HepG2 (cell line): ENCODE measurements around the gene PODN. TPM values are rescaled to one million over a fixed set of nuclear protein-coding genes. Genes with fewer than 3 reads are reported as not detected.

Source experiments
- ATAC-seq: fragments of 200-7000 bp; cut with Tn5 transposase; 3 replicates; pipeline ENCODE4 v1.9.1; 2020; ENCODE audit warnings: mild to moderate bottlenecking, moderate library complexity
- BruUV-seq: library from RNA; stranded (reverse); fragments of 400-500 nt; replicated peaks from 2 replicates; lab custom pipeline; 2021; lab: Mats Ljungman, UMichigan
- CTCF ChIA-PET: fragments of 300-600 bp; formaldehyde crosslinking; extraction: SDS; loops from one replicate; lab custom pipeline; 2021; ENCODE audit warnings: low total read pairs, inconsistent platforms, low intra/inter-chr PET ratio; lab: Yijun Ruan, JAX
- POLR2A ChIA-PET: fragments of 350-600 bp; sonication (Branson Sonifier 250); formaldehyde crosslinking; loops from one replicate; lab custom pipeline; 2020; ENCODE audit warnings: antibody characterized with exemption, inconsistent platforms; lab: Yijun Ruan, JAX
- DNase-seq: peaks from one replicate; pipeline ENCODE4 v3.0.0-alpha.2; 2015; ENCODE audit warnings: low spot score
- FAIRE-seq: peaks from 3 replicates; lab custom pipeline; 2011; peaks lifted over from hg19 to GRCh38; lab: Jason Lieb, UNC
- H2AFZ ChIP-seq: one replicate; pipeline ENCODE4 v1.6.1; 2011; ENCODE audit warnings: low read length, inconsistent platforms
- H3K27ac ChIP-seq: fragments of 300-600 bp; 3 replicates; pipeline ENCODE4 v1.8.0; 2011; ENCODE audit warnings: mixed run types, mild to moderate bottlenecking, mixed read lengths, low read length, inconsistent platforms; ENCODE audit not compliant: insufficient read depth; ENCODE audit errors: extremely low read length
- H3K27me3 ChIP-seq, 2 experiments: fragments of 200-600 bp in 1 of 2; 2 replicates in 1 of 2; 3 replicates in 1 of 2; pipeline versions ENCODE4 v1.6.0 to v1.8.0; 2011; ENCODE audit warnings: low read length in 2 of 2, mild to moderate bottlenecking in 2 of 2, moderate library complexity in 2 of 2, inconsistent platforms in 1 of 2; ENCODE audit not compliant: insufficient read depth in 2 of 2, control insufficient read depth in 1 of 2
- H3K36me3 ChIP-seq, 2 experiments: fragments of 200-600 bp in 1 of 2; replicated peaks in 1 of 2; 2 replicates in 1 of 2; 3 replicates in 1 of 2; pipeline versions ENCODE4 v1.5.1 to v1.8.0; 2011; ENCODE audit warnings: low read length in 2 of 2, inconsistent platforms in 1 of 2; ENCODE audit not compliant: insufficient read depth in 2 of 2, control insufficient read depth in 1 of 2
- H3K4me1 ChIP-seq: 2 replicates; pipeline ENCODE4 v1.5.1; 2012; ENCODE audit warnings: low read length, inconsistent platforms; ENCODE audit not compliant: insufficient read depth
- H3K4me2 ChIP-seq: 2 replicates; pipeline ENCODE4 v1.6.0; 2011; ENCODE audit warnings: low read depth, low read length, inconsistent platforms
- H3K4me3 ChIP-seq, 3 experiments: fragments of 200-600 bp in 1 of 3; sonication (generic), shearing (Covaris generic) in 1 of 3; replicated peaks in 1 of 3; 2 replicates each; pipeline ENCODE4 v1.5.1; 2011 to 2016; ENCODE audit warnings: low read length in 3 of 3, inconsistent platforms in 2 of 3, low read depth in 2 of 3, mild to moderate bottlenecking in 2 of 3, control low read depth in 1 of 3, mixed read lengths in 1 of 3; ENCODE audit not compliant: insufficient read depth in 1 of 3
- H3K79me2 ChIP-seq: one replicate; pipeline ENCODE4 v1.6.1; 2011; ENCODE audit warnings: low read length, inconsistent platforms; ENCODE audit not compliant: insufficient read depth
- H3K9ac ChIP-seq: 2 replicates; pipeline ENCODE4 v1.6.0; 2011; ENCODE audit warnings: mild to moderate bottlenecking, low read depth, low read length, inconsistent platforms; ENCODE audit not compliant: insufficient read depth
- H3K9me3 ChIP-seq: 2 replicates; pipeline ENCODE4 v1.5.1; 2012; ENCODE audit warnings: mild to moderate bottlenecking, low read length
- H4K20me1 ChIP-seq: 2 replicates; pipeline ENCODE4 v1.6.0; 2011; ENCODE audit warnings: inconsistent platforms, mild to moderate bottlenecking, low read length, moderate library complexity; ENCODE audit not compliant: insufficient read depth
- ATF6 ChIP-seq: sonication (generic); formaldehyde crosslinking; conservative IDR thresholded peaks from 2 replicates; pipeline ENCODE4 v1.4.0; 2020; ENCODE audit warnings: missing genetic modification reagents
- CHD2 ChIP-seq: IDR thresholded peaks from 2 replicates; pipeline ENCODE4 v1.6.1; 2011; ENCODE audit warnings: low read depth, low read length, improper control_type of control experiment
- EEA1 ChIP-seq: sonication (generic); formaldehyde crosslinking; IDR thresholded peaks from 2 replicates; pipeline ENCODE4 v1.5.1; 2020; ENCODE audit warnings: mild to moderate bottlenecking, missing genetic modification reagents, borderline replicate concordance
- FOXA1 ChIP-seq, 2 experiments: fragments of 450-650 bp in 1 of 2; sonication (generic) in 1 of 2; formaldehyde crosslinking in 1 of 2; IDR thresholded peaks; 2 replicates each; pipeline versions ENCODE4 v1.4.0 to v1.6.1; 2016 to 2020; ENCODE audit warnings: missing genetic modification reagents in 1 of 2
- HIC2 ChIP-seq: sonication (generic); formaldehyde crosslinking; IDR thresholded peaks from 2 replicates; pipeline ENCODE4 v1.9.0; 2022; ENCODE audit warnings: low read depth, missing genetic modification reagents
- KDM5A ChIP-seq: fragments of 200-600 bp; sonication (generic); IDR thresholded peaks from 2 replicates; pipeline ENCODE4 v1.7.0; 2018; ENCODE audit warnings: antibody characterized with exemption, mild to moderate bottlenecking, low read length, borderline replicate concordance
- NFRKB ChIP-seq: fragments of 450-650 bp; IDR thresholded peaks from 2 replicates; pipeline ENCODE4 v1.6.1; 2017
- RFX3 ChIP-seq: IDR thresholded peaks from 2 replicates; pipeline ENCODE4 v1.6.1; 2016; ENCODE audit warnings: missing biosample characterization, missing genetic modification reagents
- SRSF4 ChIP-seq: fragments of 200-400 bp; formaldehyde crosslinking; IDR thresholded peaks from one replicate; pipeline ENCODE4 v1.6.1; 2018; ENCODE audit warnings: mild to moderate bottlenecking, low read depth, low read length, moderate library complexity; ENCODE audit not compliant: poor library complexity, severe bottlenecking
- ZFP41 ChIP-seq: sonication (generic); formaldehyde crosslinking; IDR thresholded peaks from 2 replicates; pipeline ENCODE4 v1.4.0; 2020; ENCODE audit warnings: mild to moderate bottlenecking, missing genetic modification reagents, borderline replicate concordance
- ZNF124 ChIP-seq: sonication (generic); formaldehyde crosslinking; IDR thresholded peaks from 2 replicates; pipeline ENCODE4 v1.4.0; 2020; ENCODE audit warnings: missing genetic modification reagents
- ZNF329 ChIP-seq: sonication (generic); formaldehyde crosslinking; IDR thresholded peaks from 2 replicates; pipeline ENCODE4 v1.9.0; 2021; ENCODE audit warnings: low read depth, mild to moderate bottlenecking, missing genetic modification reagents
- WGBS: methylation state at CpG from one replicate; pipeline ENCODE4 v1.1.6; 2017; ENCODE audit warnings: low lambda C conversion rate; 5-methylcytosine and 5-hydroxymethylcytosine counted together
- in situ Hi-C: cut with HindIII; loops from 2 replicates; pipeline ENCODE4 v1.10.0; 2017; ENCODE audit warnings: low pct_unique_long_range_greater_than_20kb; ENCODE audit not compliant: extremely low pct_ligation_motif_present
- intact Hi-C: fragments of 100-400 bp; cut with micrococcal nuclease; formaldehyde crosslinking; loops from one replicate; pipeline ENCODE4 v1.10.0; 2022; ENCODE audit not compliant: unreplicated experiment
- polyA plus RNA-seq, 8 experiments: library from polyadenylated mRNA; depleted of rRNA in 3 of 8; stranded (reverse) in 7 of 8; unstranded in 1 of 8; fragments of >200 nt; fragmentation: Illumina TruSeq in 4 of 8; extraction: Trizol in 4 of 8; gene quantifications; 2 replicates each; pipeline versions ENCODE4 v1.2.1 to v1.2.3, GENCODE V29; 2011 to 2016; ENCODE audit warnings: low read depth in 4 of 8, missing spikeins in 1 of 8, mixed read lengths in 1 of 8; ENCODE audit not compliant: insufficient read depth in 1 of 8
- total RNA-seq, 5 experiments: library from RNA; depleted of rRNA; stranded (reverse); fragments of >200 nt; fragmentation: Illumina TruSeq; extraction: Trizol; gene quantifications; 2 replicates each; pipeline ENCODE4 v1.2.3, GENCODE V29; 2016; ENCODE audit warnings: low read depth in 1 of 5

The PODN gene
- total and polyA plus RNA-seq, 2 of the 13 experiments (the other 11 are each of a cell fraction or from before 2014, with no cell fraction given) = 0.13 TPM; not detected in 1

- Histone ChIP-seq H4K20me1 (no peaks in the 10 kb centered on the region), H3K9ac (peak overlapping the region; percentile 80), H2AFZ (no peak overlapping the region), H3K4me2 (peak overlapping the region; percentile 88), H3K36me3 (no peaks in the 10 kb centered on the region; a peak in 1 of 5 replicates), H3K4me3 (peak overlapping the region; percentile 59 to 92 (median 76)), H3K79me2 (peaks cover 27% of the 10 kb centered on the region), H3K9me3 (no peaks in the 10 kb centered on the region), H3K4me1 (peaks cover 21% of the 10 kb centered on the region), H3K27me3 (no peaks in the 10 kb centered on the region; a peak in 1 of 5 replicates), H3K27ac (peak overlapping the region; percentile 73)
- in situ Hi-C loops (no loop called here), intact Hi-C loops (no loop called here)
- no peak for DNase-seq
- 21% methylated on average over 3 of the region's 3 CpGs for WGBS
- no peak for FAIRE-seq
- TF ChIP-seq RFX3 (CRISPR knock-in tag) (no peak), ATF6 (CRISPR knock-in tag) (no peak), SRSF4 (no peak), KDM5A (no peak), NFRKB (no peak), ZNF329 (CRISPR knock-in tag) (no peak), ZNF124 (CRISPR knock-in tag) (no peak), ZFP41 (CRISPR knock-in tag) (no peak), HIC2 (CRISPR knock-in tag) (no peak), FOXA1 (IDR thresholded peaks at IDR 0.05) (no peak), FOXA1 (CRISPR knock-in tag; IDR thresholded peaks at IDR 0.05) (no peak), CHD2 (no peak), EEA1 (no peak)
- no peak; the same call in 2 of the 3 replicates for ATAC-seq
- CTCF ChIA-PET = no interaction called here
- POLR2A ChIA-PET = interaction anchor here (0.6 to 1.8 kb wide), 2 partner anchors 130 to 148 kb away, joined by 3 to 7 read pairs; no protein-coding TSS in a partner anchor
- BruUV-seq = no TSS peak
Observed at GRCh38 chr1:53015508-53015860, 46.5 kb upstream of the PODN start.
